HG02885 (cell line): ENCODE results near the gene ZNF516.

ENCODE experiments used
- ATAC-seq: cut with Tn5 transposase; IDR thresholded peaks from one replicate; pipeline ENCODE4 v1.9.1; 2021; ENCODE audit warnings: mild to moderate bottlenecking; ENCODE audit not compliant: unreplicated experiment, poor library complexity

The ZNF516 gene

DNA sequence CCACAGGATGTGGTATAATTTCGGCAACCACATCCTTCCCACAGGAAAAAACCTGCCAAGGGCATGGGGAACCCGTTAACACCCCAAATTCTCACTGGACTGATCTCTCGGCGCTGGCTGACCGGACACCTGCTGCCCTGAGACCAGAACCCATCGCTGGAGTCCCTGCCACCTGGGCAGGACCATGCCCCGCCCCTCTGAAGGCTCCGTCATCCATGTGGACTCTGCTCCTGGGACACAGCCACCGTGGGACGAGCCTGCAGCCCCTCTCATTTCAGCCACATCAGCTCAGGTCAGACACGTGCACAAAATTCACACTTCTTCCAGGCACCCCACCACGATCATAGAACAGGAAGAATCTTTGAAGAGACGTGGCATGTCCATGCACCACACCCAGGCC is 108.2 kb downstream of the ZNF516 start:
- no peak for ATAC-seq

DNA sequence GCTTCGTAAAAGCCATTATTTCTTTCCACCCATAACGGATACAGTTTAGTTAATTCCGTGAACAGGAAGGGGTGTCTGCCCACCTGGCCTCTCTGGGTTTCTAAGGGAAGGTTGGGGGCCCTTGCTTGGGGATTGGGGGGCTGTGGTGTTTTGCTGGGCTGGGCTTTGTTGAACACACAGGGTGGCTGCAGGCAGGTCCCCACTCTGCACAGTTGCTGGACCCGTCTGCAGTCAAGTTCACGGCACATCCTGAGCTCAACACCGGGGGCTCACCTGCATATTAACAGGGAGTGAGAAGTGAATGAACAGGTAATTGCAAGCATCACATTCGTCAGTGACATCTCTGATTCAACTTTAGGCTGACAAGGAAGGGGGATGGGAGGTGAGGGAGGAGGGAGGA is 109.0 kb downstream of the ZNF516 start:
- no peak for ATAC-seq

DNA sequence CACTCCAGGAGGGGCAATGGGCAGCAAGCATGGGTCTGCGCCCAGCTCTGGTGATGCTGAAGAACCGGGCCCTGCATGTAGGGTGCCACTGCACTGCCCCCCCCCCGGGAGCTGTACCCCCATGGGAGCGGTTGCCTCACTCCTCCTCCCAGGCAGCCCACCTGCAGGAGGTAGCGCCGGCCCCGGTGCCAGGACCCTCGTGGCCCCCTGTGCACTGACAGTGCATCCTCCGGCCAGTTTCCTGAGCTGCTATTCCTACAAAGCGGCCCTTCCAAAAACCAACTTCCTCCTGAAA is 109.4 kb downstream of the ZNF516 start:
- no peak for ATAC-seq

DNA sequence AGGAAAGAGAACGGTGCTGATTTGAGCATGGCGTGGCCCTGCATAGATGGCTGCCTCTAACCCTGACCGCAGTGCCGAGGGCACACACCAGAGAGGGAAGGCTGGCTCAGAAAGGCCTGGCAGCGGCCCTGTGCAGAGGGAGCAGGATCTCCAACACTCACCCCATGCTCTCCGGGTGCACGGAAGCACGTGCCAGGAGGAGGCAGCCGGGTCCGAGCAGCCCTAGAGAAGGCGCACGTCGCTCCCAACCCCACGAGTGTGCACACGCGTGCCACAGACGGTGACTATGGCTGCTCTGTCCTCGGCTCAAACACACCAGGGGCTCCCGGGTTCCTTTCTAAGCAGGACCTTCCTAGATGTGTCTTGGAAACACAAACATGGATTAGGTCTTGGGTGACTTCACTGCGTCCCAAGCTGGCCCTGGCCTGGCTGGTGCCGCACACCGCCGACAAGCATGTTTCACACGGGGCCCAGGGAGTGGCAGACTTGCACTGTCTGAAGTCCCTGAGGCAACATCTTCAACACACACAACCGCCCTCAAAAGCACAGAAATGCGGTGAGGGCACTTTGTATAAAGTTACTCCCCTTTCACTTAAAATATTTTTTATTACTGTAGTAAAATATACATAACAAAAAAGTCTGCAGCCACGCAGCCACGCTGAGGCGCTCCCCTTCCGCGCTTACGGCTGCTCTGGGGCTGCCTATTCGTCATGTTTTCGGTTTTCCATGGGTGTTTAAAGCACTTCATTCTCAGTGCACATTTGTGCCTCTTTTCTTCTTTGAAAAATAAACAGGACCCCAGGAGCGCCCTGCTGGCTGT is 110.0 kb downstream of the ZNF516 start:
- no peak for ATAC-seq

DNA sequence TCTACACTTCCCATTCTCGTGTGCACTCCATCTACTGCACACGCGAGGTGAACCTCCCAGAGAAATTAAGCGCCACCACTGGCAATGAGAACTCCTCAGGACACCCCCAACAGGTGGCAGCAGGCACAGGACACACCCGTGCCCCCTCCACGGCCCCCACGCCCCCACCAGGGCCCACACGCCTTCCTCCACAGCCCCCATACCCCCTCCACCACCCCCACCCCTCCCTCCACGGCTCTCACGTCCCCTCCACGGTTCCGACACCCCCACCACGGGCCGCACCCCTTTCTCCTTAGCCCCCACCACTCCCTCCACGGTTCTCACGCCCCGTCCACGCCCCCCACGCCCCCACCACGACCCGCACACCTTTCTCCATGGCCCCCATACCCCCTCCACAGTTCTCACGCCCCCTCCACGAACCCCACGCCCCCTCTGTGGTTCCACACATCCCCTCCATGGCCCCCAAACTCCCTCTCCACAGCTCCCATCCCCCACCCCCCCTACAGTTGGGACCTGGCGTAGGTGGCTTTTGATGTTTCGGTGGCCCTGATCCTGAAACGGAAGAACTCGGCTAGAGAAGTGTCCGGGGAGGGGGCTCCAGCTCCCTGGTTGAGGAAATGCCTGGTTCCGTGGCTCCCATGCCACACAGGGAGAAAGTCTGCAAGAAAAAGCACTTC is 110.8 kb downstream of the ZNF516 start:
- ATAC-seq, result no peak

DNA sequence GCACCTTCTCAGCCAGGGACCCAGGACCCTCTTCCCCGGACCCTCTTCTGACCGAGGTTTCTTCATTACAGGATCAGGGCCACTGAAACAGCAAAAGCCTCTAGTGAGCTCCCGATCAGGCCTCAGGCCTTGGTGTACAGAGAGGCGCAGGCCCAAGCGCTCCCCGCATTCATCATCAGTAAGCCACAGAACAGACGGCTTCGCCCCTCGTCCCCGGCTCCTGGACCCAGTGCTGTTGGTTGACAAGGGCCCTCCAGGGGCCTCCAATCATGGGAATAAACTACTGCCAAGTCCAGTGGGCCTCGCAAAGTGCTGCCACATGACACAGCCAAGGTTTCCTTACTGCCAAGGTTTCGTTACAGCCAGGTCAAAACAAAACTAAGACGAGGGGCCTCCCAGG is 111.4 kb downstream of the ZNF516 start:
- ATAC-seq, result no peak

DNA sequence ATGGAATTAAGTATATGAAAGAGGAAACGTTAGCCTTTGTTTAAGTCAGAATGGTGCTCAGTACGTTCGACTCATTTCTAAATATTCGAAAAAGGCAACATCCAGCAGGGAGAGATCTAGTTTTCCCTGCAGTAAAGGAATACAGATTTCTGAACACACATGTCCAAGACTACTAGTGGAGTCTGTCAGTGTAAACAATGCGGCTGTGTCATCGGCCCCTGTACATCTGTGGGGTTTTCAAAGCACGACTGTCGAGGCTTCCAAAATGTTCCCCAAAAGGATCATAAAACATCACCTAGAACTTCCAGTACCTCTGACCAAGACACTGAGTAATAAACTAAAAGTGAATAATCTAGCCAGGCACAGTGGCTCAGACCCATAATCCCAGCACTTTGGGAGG is 112.8 kb downstream of the ZNF516 start:
- ATAC-seq, result no peak

DNA sequence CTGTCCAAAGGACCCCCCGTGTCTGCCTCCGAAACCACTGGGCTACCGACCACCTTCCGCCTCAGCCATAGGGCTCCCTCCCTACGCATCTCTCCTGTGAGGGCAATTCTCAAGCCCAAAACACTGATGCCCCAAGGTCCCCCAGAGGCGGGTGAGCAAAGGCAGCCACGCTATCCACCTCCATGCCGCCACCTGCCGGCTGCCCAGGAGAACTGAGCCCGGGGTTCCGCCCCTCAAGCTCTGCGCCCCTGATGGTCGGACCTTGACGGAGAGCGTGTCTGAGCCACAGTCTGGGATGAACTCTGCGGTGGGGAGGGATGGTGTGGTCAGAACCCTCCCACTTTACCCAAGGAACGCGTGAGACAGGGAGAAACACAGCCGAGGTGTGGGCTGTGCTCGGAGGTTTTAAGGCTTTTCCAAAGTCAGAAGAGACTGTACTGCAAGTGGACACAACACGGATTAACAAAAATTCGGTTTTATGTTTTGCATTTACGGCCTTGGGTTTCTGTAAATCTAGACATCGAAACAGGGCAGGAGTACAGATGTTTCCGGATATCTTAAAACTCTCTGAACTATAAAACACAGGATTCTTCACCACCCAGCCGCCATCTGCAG is 114.1 kb downstream of the ZNF516 start:
- no peak for ATAC-seq

DNA sequence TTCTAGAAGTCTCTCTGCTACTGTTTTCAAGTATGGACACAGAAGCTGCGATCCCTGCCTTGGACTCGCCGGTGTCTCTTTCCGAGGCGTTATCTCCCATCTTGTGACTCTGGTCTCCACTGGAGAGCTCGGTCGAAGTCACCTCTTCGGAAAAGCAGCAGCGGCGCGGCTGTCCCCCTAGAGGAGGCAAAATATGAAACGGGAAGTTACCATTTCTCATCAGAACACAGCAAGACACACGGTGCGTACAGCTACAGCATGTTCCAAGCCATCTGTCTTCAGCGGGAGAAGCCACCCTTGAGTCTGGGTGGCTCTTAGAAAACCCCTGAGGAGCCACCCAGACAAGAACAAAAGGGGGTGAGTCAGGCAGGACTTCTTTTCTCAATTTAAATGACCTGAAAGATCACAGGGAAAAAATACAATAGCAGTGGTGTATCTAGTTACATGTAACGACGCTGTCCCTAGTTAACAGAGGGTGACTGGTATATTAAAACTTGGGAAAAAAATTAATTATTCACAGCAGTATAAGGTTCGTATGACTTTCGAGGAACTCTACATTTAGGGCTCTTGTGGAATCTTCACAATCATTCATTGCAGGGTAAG is 114.8 kb downstream of the ZNF516 start:
- ATAC-seq, result no peak

DNA sequence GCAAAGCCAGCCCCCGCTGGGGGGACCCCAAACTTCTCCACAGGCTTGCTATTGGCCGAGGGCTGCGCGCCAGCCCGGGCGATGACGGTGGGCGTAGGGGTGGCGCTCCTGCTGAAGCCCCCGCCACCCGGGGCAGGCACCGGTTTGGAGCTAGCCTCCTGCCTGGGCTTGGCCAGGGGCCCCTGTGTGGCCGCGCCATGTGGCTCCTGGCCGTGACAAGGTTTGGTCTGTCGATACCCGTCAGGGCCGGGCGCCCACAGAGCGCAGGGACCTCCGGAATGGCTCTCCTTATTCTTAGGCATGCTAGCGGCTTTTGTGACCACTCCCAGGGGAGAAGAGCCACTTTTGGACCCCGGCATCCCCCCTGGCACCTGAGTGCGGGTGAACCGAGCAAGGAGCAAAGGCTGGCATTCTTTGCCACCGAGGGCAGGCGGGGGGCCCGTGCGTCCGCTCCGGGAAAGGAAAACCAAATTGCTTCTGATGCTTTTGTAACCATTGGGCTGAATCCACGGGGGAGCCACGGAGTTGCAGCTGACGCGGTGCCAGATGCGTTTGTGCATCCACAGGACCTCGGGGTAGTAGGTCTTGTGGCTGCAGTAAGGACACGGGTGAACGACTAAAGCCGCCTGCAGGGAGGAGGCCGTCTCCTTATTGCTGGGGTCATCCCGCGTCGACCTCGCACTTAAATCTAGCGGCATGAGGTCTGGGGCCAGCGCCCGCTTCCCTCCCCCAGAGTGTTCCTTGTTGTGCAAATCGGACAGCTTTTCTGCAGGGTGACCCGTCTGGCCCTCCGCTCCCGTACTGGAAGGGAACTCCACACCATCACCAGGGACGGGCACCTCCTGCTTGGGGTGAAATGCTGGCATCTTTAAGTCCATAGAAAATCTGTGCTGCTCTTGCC is 115.6 kb downstream of the ZNF516 start:
- ATAC-seq, result no peak

DNA sequence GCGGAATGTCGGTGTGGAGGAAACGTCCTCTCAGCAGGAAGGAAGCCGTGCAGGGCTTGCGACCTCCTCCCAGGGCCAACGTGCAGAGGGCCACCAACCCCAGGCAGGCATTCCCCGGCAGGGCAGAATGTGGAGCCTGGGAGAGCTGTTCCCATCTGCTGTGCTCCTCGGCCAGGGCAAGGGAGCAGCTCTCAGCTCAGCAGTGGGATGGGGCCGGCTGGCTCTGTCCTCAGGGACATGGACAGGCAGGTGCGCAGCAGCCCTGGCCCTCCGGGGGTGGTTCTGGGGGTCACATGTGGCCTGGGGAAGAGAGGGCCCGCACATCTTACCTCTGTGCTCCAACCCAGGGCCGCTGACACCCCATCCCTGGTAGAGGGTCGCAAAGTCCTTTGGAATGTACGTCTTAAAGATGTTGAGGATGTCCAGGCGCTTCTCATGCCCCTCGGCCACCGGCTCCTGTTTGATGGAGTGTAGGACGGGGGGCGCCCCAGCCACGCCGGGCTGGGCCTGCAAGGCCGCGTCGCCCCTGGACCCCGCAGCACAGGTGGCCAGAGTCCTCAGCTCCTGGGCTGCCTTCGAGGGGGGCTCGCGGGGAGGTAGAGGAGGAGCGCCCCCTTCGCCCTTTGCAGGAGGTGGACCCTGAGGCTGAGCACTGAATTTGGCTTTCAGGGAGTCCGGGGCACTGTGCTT is 116.4 kb downstream of the ZNF516 start:
- ATAC-seq, result no peak

DNA sequence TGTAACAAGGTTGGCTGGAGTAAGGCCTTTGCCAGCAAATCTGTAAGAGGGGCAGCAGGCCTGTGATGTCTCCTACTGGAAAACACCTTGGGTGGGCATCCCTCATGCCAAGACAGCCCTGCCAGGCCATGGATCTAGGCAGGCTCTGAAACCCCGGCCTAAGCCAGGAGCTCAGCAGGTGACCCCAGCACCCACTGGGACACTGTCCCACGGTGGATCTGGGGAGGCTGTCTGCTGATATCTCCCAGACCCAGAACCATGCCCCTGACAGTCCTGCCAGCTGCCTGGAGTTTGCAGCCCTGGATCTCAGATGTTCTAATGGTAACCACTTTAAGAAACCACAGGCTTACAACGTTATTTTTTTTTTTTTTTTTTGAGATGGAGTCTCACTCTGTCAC is 117.7 kb downstream of the ZNF516 start:
- ATAC-seq, result no peak

DNA sequence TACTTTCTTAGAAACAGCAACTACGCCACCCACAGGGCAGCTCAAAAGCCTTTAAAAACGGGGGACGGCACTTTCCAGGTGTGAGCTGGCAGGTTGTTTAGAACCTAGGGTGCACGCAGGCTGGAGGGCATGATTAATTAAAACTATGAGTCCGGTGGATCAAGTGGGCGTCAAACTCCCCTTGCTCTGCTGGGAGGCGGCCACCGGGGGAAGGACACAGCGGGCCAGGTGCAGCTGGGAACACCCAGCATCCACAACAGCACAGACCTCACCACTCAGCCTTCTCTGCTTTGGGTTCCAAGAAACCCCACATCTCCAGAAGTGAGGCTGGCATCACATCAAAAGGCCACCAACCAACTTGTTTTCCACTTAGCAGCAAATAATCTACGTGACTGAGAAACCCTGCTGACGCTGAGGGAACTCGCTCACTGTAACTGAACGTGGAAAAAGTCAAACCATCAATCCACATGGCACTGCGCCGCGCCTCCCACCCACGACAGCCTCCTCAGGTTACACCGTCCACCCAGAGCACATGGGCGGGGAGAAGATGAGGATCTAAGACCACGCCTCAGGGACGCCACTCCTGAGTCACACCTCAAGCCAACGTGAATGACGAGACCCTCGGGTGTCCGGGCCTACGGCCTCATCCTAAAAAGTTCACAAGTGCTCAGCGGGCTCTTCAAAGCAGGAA is 118.2 kb downstream of the ZNF516 start:
- ATAC-seq, result no peak

DNA sequence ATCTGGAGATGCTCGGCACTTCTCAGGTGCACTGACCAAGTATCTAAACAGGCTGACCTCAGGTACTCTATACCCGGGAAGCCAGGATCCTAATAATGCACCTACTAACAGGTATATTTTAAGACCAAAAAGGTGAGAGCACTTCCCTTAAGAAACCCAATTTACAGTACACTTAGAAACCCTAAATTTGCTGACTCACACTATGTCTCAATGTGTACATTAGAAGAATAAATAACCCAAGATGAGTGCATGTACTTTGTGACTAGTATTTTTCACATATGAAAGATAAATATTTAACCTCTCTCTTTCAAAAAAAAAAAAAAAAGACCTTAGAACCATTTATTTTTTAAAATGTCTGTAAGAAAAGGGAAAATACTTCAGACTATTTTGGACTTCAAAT is 118.8 kb downstream of the ZNF516 start:
- ATAC-seq, result no peak

DNA sequence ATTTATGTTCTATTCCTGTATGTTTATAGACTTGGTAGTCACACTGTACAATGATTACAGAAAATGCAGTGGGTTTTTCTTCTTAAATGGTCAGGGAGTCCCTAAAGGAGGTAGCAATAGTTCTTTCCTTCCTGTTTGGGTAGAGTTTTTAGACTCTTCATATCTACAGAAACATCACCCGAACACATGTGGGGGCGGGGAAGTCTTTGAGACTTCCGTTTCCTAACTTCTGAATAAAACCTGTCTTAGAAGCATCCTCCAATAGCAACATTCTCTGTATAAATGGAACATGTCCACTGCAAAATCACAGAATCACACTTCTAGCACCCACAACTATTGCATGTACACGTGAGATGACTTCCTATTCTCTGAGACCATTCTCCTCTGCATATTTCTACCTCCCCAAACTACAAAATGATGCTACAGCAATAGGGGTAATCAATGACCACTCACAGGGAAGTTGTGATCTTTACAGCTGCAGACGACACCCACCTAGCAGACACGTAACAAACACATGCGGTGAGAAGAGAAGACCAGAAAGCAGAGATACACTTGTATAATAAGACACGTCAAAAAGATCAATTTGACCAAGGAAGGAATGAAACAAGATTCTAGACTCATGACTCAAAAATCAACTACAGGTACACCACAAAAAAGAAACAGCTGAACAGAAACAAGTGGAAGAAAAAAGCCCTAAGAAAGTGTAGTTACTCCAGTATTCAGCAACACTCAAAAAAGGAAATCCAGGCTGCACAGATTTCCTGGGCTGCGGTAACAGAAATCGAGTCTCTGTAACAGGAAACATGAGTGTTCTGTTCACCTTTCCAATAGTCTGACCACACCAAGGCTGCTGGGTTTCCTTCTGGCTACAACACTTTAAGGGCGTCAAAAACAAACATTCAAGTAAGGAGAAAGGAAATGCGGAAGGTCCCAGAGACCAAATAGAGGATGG is 120.4 kb downstream of the ZNF516 start:
- ATAC-seq, result peak; percentile 85

DNA sequence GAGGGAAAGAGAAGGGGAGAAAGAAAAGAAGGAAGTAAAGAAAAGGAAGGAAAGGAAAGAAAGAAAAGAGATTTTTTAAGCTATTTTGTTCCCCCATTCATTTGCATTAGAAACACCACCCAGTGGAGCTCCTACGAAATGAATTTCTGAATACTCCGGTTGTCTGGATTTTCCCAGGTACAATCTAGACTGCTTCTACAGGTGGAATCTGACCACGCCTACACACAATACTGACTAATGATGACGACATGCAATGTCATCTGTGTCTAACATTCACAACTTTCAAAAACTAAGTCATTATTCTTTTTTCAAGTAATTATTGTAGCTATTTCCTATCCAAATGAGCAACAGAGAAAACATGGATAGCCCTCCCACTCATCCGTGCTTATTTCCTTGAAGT is 121.7 kb downstream of the ZNF516 start:
- no peak for ATAC-seq

DNA sequence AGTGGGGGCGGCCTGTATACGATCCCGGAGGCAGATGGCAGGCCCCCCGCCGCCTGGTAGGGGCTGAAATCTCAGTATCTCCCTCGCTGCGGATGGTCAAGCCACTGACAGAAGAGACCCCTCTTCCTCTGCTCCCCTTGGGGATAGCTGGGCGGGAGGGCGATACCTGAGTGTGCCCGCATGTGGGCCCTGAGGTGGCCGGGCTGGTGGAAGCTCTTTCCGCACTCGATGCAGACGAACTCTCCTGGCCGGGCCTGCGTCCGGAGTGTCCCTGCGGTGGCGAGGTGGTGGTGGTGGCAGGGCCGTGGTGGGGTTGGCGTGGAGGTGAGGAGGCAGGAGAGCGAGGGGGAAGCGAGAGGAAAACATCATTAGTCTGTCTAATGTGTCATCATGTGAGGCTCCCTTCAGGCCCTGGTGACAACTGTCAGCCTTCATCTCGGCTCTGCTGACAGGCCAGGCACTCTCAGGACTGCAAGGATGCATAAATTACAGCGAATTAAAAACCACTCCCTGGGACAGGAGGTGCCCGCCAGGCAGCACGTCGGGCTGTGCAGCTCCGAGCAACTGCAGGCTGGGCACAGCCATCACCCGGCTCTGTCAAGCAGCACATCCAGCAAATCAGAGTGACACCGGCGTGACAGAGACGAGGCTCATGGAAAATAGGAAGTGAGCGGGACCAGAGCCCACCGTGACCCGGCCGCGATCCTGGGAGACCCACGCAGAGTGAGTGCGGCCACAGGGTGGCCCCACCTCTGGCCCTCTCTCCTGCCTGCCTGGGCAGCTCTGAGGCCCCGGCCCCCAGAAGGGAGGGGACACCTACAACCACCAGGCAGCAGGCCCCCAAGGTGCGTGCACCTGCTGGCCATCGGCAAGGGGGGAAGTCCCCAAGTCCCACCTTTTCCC is 123.5 kb downstream of the ZNF516 start:
- no peak for ATAC-seq
